B cell (primary cell): Measurements from ENCODE around the gene CACNB2. TPM values are rescaled to one million over a fixed set of nuclear protein-coding genes. Genes with fewer than 3 reads are reported as not detected.

ENCODE experiments used
- ATAC-seq: fragments of 200-7000 bp; cut with Tn5 transposase; one replicate; pipeline ENCODE4 v1.10.0; 2021; ENCODE audit warnings: low read depth, mild to moderate bottlenecking, moderate number of reproducible peaks, moderate library complexity
- CTCF ChIA-PET: fragments of 350-600 bp; sonication (Branson Sonifier 250); formaldehyde crosslinking; loops from one replicate; lab custom pipeline; 2021; ENCODE audit warnings: antibody characterized with exemption, inconsistent platforms; lab: Charles Lee
- POLR2A ChIA-PET: fragments of 350-600 bp; sonication (Branson Sonifier 250); formaldehyde crosslinking; loops from one replicate; lab custom pipeline; 2021; ENCODE audit warnings: antibody characterized with exemption; lab: Charles Lee
- DNase-seq: peaks from one replicate; pipeline ENCODE4 v3.0.0; 2013
- H2AFZ ChIP-seq: 2 replicates; pipeline ENCODE4 v1.6.1; 2012; ENCODE audit warnings: mild to moderate bottlenecking, low read depth, low read length; ENCODE audit not compliant: insufficient read depth, poor library complexity, severe bottlenecking
- H3K27ac ChIP-seq, 2 donors: 1 replicate in 1 of 2; 2 replicates in 1 of 2; pipeline ENCODE4 v1.5.1; 2012 to 2013; ENCODE audit warnings: low read length in 2 of 2, mild to moderate bottlenecking in 2 of 2, moderate library complexity in 1 of 2
- H3K27me3 ChIP-seq, 4 experiments: fragments of 200-600 bp in 1 of 4; sonication (generic) in 1 of 4; replicated peaks in 1 of 4; 1 replicate in 2 of 4; 2 replicates in 2 of 4; pipeline versions ENCODE4 v1.6.1 to v1.7.0; 2013 to 2016; ENCODE audit warnings: low read length in 3 of 4, mild to moderate bottlenecking in 2 of 4, mixed read lengths in 1 of 4, moderate library complexity in 1 of 4; ENCODE audit not compliant: insufficient read depth in 4 of 4, control insufficient read depth in 3 of 4; ENCODE audit errors: control extremely low read depth in 1 of 4
- H3K36me3 ChIP-seq, 2 experiments: replicated peaks in 1 of 2; 1 replicate in 1 of 2; 2 replicates in 1 of 2; pipeline versions ENCODE4 v1.6.1 to v1.7.1; 2013; ENCODE audit warnings: low read length in 1 of 2; ENCODE audit not compliant: insufficient read depth in 2 of 2, control insufficient read depth in 1 of 2; ENCODE audit errors: control extremely low read depth in 1 of 2, extremely low read depth in 1 of 2
- H3K4me1 ChIP-seq, 2 donors: fragments of 200-600 bp in 1 of 2; sonication (generic) in 1 of 2; 1 replicate in 1 of 2; 2 replicates in 1 of 2; pipeline versions ENCODE4 v1.5.1 to v1.6.1; 2013 to 2017; ENCODE audit warnings: low read length in 2 of 2; ENCODE audit not compliant: control insufficient read depth in 2 of 2, insufficient read depth in 2 of 2
- H3K4me2 ChIP-seq: replicated peaks from 2 replicates; pipeline ENCODE3; 2012; ENCODE audit warnings: mild to moderate bottlenecking, low read depth, low read length; ENCODE audit not compliant: poor library complexity, severe bottlenecking
- H3K4me3 ChIP-seq, 5 experiments: fragments of 200-600 bp in 1 of 5; sonication (generic) in 1 of 5; 1 replicate in 3 of 5; 2 replicates in 2 of 5; pipeline versions ENCODE4 v1.5.1 to v1.7.0; 2011 to 2016; ENCODE audit warnings: low read length in 4 of 5, mild to moderate bottlenecking in 4 of 5, low read depth in 2 of 5, control low read depth in 1 of 5, moderate library complexity in 1 of 5; ENCODE audit not compliant: insufficient read depth in 1 of 5; ENCODE audit errors: control extremely low read depth in 1 of 5, extremely low read depth in 1 of 5
- H3K79me2 ChIP-seq: fragments of 200-600 bp; sonication (generic); one replicate; pipeline ENCODE4 v1.6.0; 2016; ENCODE audit warnings: low read length; ENCODE audit not compliant: control insufficient read depth, insufficient read depth
- H3K9ac ChIP-seq: fragments of 200-600 bp; sonication (generic); 2 replicates; pipeline ENCODE4 v1.6.1; 2017; ENCODE audit warnings: mild to moderate bottlenecking, low read length, moderate library complexity
- H3K9me3 ChIP-seq, 3 donors: one replicate each; pipeline versions ENCODE4 v1.6.1 to v1.7.1; 2013; ENCODE audit warnings: low read length in 2 of 3; ENCODE audit not compliant: control insufficient read depth in 2 of 3, insufficient read depth in 1 of 3; ENCODE audit errors: control extremely low read depth in 1 of 3
- H4K20me1 ChIP-seq: 2 replicates; pipeline ENCODE4 v1.6.0; 2012; ENCODE audit warnings: mild to moderate bottlenecking, low read length; ENCODE audit not compliant: insufficient read depth, control insufficient read depth, poor library complexity, severe bottlenecking
- H3K27ac Mint-ChIP-seq: one replicate; pipeline ENCODE4 v1.8.0; 2021; ENCODE audit warnings: mixed read lengths
- H3K27me3 Mint-ChIP-seq: one replicate; pipeline ENCODE4 v1.8.0; 2021; ENCODE audit warnings: mixed read lengths
- H3K4me1 Mint-ChIP-seq: one replicate; pipeline ENCODE4 v1.8.0; 2021; ENCODE audit warnings: mixed read lengths
- H3K4me3 Mint-ChIP-seq: one replicate; pipeline ENCODE4 v1.8.0; 2021; ENCODE audit warnings: mixed read lengths
- H3K9me3 Mint-ChIP-seq: one replicate; pipeline ENCODE4 v1.8.0; 2022; ENCODE audit warnings: mixed read lengths; ENCODE audit not compliant: insufficient read depth
- CTCF ChIP-seq: fragments of 200-600 bp; IDR thresholded peaks from one replicate; pipeline ENCODE4 v1.8.0; 2022; ENCODE audit warnings: antibody characterized with exemption, mild to moderate bottlenecking
- EZH2 ChIP-seq: IDR thresholded peaks from 2 replicates; pipeline ENCODE4 v1.6.1; 2012; ENCODE audit warnings: borderline replicate concordance, low read depth, mild to moderate bottlenecking, moderate library complexity, low read length; ENCODE audit not compliant: insufficient read depth, poor library complexity, severe bottlenecking
- WGBS: methylation state at CpG from one replicate; pipeline ENCODE4 v1.1.5; 2013; ENCODE audit warnings: missing lambda C conversion rate; ENCODE audit not compliant: insufficient coverage; 5-methylcytosine and 5-hydroxymethylcytosine counted together
- intact Hi-C: fragments of 100-400 bp; cut with micrococcal nuclease; formaldehyde crosslinking; loops from one replicate; pipeline ENCODE4 v1.10.0; 2022
- polyA plus RNA-seq: library from polyadenylated mRNA; depleted of rRNA; stranded (reverse); fragments of >200 nt; gene quantifications from 2 replicates; pipeline ENCODE4 v1.2.3, GENCODE V29; 2012
- total RNA-seq, 2 donors: library from RNA; stranded (reverse); fragments of 120-200 nt in 1 of 2; gene quantifications; 1 replicate in 1 of 2; 2 replicates in 1 of 2; pipeline versions ENCODE4 v1.2.3 to v1.2.4, GENCODE V29; 2013 to 2022

CACNB2 gene
- total and polyA plus RNA-seq, 2 donors (not counting 1 experiment from before 2014, with no cell fraction given), result not detected

GRCh38 chr10:18381679-18382078, 241.5 kb downstream of the CACNB2 start:
- Histone ChIP-seq H2AFZ (no peak overlapping the region), H3K9ac (no peak overlapping the region), H3K9me3 (no peaks in the 10 kb centered on the region), H3K27ac (no peak overlapping the region), H4K20me1 (no peaks in the 10 kb centered on the region), H3K36me3 (no peaks in the 10 kb centered on the region), H3K4me3 (no peak overlapping the region), H3K27me3 (no peaks in the 10 kb centered on the region), H3K4me2 (no peak overlapping the region), H3K4me1 (no peaks in the 10 kb centered on the region), H3K79me2 (no peaks in the 10 kb centered on the region)
- no peak overlapping the region for H3K4me3 Mint-ChIP-seq
- no peaks in the 10 kb centered on the region for H3K9me3 Mint-ChIP-seq
- ATAC-seq (no peak), DNase-seq (no peak)
- WGBS, result 93% methylated on average over 3 of the region's 5 CpGs
- no peaks in the 10 kb centered on the region for H3K27me3 Mint-ChIP-seq
- H3K4me1 Mint-ChIP-seq, result no peaks in the 10 kb centered on the region
- ChIA-PET POLR2A (no interaction called here), CTCF (no interaction called here)
- intact Hi-C loops, result no loop called here
- no peak overlapping the region for H3K27ac Mint-ChIP-seq
- TF ChIP-seq EZH2 (no peak), CTCF (no peak)

GRCh38 chr10:18397906-18398305, 257.7 kb downstream of the CACNB2 start:
- no peak overlapping the region for H3K27ac ChIP-seq
- no peaks in the 10 kb centered on the region for H4K20me1 ChIP-seq
- TF ChIP-seq CTCF (no peak), EZH2 (no peak)
- ATAC-seq, result no peak
- no peak for DNase-seq
- Mint-ChIP-seq H3K4me1 (peaks cover 5% of the 10 kb centered on the region), H3K4me3 (no peak overlapping the region), H3K27ac (no peak overlapping the region), H3K27me3 (peaks cover 10% of the 10 kb centered on the region), H3K9me3 (no peaks in the 10 kb centered on the region)
- intact Hi-C loops, result no loop called here
- no peaks in the 10 kb centered on the region for H3K27me3 ChIP-seq
- ChIA-PET POLR2A (no interaction called here), CTCF (no interaction called here)
- H3K9ac ChIP-seq, result no peak overlapping the region
- no peak overlapping the region for H3K4me2 ChIP-seq
- H2AFZ ChIP-seq, result no peak overlapping the region
- no peaks in the 10 kb centered on the region for H3K36me3 ChIP-seq
- no peaks in the 10 kb centered on the region for H3K79me2 ChIP-seq
- H3K4me3 ChIP-seq, result no peak overlapping the region
- 78% methylated on average over 2 of the region's 5 CpGs for WGBS
- no peaks in the 10 kb centered on the region for H3K4me1 ChIP-seq
- peaks cover 0 to 1% (median 0%) of the 10 kb centered on the region in 3 donors for H3K9me3 ChIP-seq
